SIG-M5 treated with dmso at 0.1 percent for 504 hours (cell line): Measurements from ENCODE around the gene ODAD3.
"Not testable (repeated sequence)": the region's sequence is repeated elsewhere in the genome, so short reads cannot be mapped to it uniquely, and the experiment has no call there.

Experiments
- DNase-seq: peaks from one replicate; lab custom pipeline; 2025; ENCODE audit not compliant: unreplicated experiment; lab: John Stamatoyannopoulos, UW

The ODAD3 gene

DNA sequence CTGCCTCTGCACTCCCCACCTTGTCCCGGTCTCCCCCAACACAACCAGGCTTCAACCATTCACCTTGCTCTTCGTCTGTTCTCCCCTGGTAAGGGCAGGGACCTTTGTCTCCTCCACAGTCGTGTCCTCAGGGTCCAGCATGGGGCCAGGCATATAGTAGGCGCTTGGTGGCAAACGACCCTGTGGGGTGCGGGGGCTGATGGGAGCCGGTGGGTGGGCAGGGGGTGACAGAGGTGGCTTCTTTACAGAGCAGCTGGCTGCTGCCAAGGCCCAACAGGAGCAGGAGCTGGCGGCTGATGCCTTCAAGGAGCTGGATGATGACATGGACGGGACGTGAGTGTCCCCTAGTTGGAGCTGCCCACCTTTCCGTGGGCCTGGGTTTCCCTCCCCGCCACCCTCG is 10.2 kb upstream of the ODAD3 start:
- no peak for DNase-seq

DNA sequence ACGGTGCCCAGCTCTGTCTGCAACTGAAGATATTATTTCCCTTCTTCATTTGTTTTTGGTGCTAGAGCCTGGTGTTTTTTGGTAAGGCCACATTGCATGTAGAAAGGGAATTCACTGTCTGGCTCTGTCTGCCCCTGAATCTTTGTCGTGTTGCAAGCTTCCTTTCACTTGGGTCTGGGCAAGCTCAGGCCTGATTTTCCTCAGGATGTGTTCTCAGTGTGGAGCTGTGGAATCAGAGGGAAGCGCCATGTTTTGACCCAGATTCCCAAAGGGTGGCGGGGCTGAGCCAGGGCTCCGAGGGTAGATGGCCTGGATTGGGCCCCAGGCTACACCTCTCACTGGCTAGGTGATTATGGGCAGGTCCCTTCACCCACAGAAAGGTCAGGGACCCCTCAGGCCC is 9.1 kb upstream of the ODAD3 start:
- DNase-seq: no peak

DNA sequence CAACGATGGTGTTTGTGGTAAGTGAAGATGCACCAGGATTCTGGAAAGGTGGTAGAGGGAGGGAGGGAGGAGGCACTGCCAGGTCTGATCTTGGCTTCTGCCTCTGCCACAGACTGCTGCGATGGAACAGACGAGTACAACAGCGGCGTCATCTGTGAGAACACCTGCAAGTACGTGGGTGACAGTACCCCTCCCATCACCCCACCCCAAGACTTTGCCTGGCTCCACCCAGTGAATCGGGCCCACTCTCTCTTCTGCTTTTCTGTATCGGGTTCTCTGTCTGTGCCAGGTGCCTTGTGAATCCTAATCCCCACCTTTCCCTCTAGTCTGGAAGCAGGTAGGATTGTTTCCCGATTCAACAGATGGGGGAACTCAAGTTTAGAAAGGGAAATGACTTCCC is 3.0 kb upstream of the ODAD3 start:
- DNase-seq: no peak

DNA sequence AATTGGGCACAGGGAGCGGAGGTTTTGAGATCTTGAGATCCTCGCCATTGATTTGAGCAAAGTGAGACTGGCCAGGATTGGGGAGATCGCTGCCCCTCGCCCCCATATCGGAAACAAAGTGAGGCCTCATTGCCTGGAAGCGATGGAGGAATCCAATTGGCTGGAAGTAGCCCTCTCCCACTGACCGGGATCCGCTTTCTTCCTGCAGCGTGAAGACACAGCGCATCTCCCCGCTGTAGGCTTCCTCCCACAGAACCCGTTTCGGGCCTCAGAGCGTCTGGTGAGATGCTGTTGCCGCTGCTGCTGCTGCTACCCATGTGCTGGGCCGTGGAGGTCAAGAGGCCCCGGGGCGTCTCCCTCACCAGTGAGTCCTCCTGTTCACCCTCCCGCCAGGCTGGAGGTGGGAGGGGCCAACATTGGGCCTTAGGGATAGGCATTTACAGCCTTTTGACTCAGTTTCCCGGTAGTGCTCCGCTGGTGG is 952 bp upstream of the ODAD3 start:
- DNase-seq: no peak

DNA sequence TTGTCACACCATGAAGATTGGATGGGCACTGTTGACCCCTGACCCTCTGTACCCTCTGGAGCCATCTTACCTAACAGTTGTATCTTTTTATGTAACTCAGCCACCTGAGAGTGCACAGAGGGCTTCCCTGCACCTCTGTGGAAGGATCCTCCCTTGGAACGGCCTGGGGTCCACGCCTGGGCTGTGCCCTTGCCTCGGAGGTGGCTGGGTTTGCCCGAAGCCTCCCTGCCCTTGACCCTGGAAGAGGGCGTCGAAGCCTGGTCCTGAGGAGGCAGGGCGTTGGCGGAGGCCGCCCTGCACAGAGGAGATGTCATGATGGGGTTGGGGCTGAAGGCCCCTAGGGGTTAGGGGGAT is 241 bp downstream of the ODAD3 start:
- no peak for DNase-seq

DNA sequence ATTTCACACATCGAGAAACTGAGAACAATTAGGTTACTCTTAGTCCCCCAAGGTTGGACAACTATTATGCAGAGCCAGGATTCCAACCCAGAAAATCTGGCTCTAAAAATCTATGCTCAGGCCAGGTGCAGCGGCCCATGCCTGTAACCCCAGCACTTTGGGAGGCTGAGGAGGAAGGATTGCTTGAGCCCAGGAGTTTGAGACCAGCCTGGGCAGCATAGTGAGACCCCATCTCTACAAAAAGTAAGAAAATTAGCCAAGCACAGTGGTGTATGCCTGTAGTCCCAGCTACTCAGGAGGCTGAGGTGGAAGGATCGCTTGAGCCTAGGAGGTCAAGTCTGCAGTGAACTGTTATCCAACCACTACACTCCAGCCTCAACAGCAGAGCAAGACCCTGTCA is 1.4 kb downstream of the ODAD3 start:
- DNase-seq: not testable (repeated sequence)

DNA sequence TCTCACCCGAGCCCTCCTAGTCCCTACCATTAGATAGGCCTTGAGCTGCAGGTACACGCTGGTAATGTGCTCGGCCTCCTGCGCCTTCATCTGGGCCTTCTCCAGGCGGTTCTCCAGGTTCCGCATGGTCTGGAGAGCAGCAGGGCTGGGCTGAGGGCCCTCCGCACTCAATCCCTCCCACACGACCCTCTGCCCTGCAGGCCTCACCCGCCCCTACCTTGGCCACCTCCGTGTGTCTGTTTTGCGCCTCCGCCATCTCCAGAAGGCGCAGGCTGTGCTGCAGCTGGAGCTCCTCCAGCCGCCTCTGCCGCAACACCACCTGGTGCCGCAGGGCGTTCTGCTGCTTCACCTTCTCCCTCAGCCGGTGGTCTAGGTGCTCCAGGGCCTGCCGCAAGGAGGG is 8.3 kb downstream of the ODAD3 start:
- DNase-seq: no peak

DNA sequence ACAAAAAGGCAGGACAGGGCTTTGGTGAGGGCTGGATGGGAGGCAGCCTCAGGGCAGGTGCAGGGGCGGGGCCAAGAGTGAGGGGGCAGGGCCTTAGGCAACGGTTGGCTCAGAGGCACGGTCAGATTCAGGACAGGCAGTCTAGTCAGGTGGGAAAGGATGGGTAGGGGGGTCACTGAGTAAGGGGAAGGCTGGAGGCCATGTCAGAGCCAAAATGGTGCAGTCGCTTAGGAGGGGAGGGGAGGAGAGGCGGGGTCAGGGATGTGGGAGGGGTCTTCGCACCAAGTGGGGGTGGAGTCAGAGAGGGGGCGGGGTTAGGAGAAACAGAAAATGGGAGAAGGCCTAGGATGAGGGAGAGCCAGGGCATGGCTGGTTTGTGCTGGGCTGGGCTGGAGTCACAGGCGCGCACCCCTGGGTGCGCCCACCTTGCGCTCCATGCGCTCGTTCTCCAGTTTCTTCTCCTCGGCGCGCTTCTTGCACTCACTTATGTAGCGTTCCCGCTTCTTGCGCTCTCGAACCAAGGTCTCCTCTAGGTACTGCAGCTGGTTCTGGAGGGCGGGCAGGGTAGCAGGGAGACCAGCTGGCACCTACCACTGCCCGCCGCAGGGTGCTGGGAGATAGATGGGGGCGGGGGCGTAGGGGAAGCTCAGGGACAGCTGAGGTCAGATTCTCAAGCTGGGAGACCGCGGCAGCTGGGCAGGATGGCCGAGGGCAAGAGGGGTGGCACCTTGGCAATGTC is 9.0 kb downstream of the ODAD3 start:
- no peak for DNase-seq

DNA sequence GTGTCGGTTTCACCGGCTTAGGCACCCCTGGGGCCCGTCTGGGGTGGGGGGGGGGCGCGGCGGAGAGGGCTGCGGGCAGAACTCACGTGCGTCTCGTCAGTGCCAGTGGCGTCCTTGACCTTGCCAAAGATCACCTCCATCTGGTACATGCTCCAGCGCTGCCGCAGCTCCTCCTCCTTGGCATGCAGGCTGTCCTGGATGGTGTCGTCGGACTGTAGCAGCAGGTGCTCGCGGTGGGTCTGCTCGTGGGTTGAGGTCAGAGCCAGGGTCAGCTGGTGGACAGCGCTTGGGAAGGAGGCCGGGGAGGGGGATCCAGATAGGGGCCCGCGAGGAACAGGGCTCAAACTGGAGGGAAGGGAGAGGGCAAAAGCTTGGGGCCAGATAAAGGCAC is 11.1 kb downstream of the ODAD3 start:
- no peak for DNase-seq

DNA sequence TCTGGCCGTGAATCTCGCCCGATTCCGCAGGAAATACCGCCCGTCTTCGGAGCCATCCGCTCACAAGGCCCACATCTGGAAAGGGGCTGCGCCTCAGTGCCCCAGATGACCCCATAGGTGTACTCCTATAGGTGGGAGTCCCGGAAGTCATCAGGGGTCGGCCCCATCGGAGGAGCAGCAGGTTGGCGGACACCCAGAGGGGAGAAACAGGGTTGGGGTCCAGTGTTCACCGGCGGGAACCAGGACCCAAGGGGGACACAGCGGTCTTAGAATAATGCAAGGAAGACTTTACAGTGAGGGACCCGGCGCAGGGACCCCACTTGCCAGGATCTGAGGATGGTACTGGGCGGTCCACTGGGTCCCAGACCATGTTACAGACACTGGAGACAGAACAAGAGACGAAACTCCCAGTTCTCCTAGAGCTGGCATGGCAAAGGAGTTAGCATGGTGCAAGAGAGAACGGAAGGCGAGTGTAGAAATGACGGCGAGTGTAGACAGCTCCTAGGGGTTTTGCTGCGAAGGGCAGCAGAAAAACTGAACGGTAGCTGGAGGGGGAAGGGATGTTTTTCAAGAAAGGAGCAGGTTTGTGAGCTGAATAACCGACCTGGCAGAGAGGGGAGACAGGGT is 11.6 kb downstream of the ODAD3 start:
- DNase-seq: no peak

DNA sequence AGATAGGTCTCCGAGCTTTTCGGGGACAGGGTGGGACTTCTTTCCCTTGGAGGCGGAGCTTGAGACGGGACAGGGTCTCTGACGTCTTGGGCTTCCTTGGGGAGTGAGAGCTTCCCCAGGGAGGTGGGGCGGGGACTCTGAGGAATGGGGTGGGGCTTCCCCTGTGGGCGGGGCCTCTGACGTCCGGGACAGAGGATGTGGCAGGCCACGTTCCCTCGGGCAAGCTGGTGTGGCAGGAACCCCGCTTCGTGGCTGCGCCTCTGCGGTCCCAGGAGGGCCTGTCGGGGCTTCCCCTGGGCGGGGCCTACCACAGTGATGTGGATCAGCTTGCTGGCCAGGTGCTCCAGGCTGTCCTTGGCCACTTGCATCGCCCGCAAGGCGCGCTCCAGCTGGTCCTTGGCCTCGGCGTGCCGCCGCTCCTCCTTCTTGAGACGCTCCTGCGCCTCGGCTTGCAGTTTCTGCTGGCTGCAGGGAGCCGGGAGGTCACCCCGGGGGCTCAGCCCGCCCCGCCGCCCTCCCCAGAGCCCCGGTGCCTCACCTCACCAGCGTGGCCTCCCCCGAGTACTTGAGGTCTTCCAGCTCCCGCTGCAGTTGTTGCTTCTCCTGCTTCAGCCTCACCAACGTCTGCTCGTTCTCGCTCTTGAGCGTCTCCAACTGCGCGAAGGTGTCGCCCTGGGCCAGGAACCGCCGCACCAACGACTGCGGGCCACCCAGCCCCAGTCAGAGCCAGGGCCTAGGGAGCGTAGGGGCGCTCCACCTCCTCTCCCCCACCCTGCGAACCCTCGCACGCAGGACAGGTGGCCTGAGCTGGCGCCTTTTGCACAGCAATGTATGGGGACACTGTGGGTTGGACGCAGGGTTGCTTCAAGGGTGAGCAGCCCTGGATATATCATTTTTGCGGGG is 12.5 kb downstream of the ODAD3 start:
- no peak for DNase-seq

DNA sequence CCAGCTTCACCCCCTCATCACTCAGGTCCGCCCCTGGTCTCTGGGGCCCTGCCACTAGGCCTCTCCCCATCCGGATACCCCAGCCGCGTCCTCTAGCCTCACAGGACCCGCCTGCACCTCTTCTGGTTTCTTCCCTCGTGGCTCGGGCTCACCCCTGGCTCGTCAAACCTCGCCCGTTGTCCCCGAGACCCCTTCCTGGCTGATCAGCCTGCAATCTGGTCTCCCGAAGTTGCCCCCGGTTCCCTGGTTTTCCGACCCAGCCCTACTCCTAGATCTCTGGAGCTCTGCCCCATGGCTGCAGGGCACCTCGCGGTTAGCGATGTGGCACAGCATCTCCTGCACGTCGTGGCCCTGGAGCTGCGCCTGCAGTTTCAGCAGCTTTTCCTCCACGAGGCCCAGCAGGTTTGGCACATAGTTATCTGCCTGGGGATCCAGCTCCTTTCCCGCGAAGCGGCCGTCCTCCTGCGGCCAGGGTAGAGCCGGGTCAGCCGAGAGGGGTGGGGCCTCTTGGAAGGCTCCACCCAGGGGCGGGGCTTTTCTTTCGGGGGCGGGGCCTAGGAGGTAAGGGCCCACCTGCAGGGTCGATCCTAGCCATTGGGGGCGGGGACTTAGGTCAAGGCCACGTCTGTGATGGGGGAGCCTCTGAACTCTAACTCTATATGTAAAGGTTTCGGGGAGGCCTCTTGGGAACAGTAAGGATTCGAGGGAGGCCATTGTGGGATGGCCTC is 13.4 kb downstream of the ODAD3 start:
- no peak for DNase-seq

DNA sequence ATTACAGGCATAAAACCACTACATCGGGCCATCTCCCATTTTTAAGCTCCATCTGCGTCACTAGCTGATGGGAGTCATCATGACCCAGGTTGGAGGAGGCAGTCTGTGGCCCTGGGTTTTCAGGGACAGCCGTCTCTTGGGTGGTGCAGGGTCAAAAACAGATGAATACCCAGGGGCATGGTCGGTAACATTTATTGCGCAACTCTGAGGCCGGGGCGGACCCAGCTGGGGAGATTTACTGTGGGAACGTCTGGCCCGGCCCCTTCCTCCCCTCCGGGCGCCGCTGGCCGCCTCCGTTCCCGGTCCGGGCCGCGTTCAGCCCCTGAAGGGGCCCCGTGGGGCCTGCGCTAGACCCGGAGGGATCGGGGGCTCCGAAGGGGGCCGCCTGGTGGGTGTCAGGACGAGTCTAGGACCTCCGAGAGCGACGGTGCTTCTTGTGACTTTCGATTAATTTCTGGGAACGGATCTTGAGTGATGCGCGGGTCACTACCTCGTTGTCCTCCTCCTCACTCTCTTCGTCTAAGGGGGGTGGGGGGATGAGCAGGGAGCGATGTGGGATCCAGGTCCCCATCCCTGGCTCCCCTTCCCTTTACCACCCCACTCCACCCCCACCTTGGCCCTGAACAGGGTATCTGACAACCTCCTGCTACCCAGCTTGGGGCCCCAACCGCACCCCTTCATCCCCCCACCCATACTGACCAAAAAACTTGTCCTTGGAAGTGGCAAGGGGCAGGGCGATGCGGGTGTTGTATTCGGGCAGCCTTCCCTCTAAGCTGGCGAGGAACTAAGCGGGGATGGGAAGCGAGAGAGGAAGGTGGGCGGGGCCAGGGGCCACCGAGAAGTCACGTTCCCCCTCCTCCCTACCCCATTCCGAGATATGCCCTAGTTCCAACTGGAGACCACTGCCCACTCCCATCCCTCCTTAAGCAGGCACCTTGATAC is 14.2 kb downstream of the ODAD3 start:
- no peak for DNase-seq

DNA sequence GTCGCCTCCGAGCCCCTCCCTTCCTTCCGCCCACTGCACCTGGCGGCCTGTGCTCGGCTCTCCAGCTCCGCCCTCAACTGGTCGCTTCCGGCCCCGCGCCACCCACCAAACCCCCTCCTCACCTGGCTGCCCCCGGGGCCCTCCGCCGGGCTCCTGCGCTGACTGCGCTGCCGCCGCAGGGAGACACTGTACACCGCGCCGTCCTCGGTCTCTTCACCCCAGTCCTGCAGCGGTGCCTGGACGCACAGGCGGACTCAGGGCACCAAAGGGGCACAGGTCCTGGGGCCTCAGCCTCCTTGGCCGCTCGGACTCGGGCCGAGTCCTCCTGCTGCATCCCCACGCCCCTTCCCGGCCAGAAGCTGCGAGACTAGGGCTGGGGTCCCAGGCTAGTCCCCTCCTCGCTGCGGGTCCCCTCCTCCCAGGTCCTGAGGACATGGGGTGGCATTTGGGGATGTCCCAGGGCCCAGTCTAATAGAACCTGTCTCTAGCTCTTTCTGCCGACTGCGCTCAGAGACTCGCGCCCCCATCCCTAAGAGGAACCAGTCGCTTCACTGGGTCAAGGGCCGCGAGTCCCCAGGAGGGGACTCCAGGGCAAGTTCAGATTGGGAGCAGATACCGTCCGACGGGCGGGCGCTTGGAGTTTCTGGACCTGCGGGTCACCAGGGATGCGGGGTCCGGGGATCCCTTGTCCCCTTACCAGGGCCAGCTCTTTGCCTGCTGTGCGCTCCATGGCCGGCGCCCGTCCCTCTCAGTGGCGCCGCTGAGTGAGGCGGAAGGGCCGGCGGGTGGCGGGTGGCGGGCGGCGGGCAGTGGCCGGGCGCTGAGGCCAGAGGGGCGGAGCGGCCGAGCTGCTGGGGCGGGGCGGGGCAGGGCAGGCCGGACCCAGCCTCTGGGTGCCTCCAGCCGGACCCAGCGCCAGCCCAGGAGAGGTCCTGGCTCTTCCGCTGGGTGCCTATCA is 16.1 kb downstream of the ODAD3 start, which contains the start of gene RGL3:
TSS of gene RGL3 (minus strand) at position 766 of the 958 bp plus-strand sequence. CDS start at position 730, 36 bp downstream.
- DNase-seq: no peak

DNA sequence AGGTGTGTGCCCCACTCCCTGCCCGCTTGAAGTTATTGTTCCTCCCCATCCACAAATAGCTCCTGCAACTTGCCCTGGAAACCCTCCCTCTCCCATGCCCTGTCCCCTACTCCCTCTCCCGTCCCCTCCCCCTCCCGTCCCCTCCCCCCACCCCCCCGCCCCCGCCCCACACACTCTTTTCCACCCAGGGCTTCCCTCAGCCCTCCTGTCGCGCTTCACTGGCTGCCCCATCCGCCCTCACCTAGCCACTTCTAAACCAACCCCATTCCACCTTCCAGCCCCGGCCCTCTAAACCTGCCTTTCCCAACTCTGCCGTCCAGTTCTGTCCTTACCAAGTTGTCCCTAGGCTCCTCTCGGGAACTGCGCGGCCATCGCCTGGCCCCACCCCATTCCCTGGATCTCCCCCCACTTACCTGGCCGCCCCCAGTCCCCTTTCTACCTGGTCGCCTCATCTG is 16.8 kb downstream of the ODAD3 start:
- no peak for DNase-seq

DNA sequence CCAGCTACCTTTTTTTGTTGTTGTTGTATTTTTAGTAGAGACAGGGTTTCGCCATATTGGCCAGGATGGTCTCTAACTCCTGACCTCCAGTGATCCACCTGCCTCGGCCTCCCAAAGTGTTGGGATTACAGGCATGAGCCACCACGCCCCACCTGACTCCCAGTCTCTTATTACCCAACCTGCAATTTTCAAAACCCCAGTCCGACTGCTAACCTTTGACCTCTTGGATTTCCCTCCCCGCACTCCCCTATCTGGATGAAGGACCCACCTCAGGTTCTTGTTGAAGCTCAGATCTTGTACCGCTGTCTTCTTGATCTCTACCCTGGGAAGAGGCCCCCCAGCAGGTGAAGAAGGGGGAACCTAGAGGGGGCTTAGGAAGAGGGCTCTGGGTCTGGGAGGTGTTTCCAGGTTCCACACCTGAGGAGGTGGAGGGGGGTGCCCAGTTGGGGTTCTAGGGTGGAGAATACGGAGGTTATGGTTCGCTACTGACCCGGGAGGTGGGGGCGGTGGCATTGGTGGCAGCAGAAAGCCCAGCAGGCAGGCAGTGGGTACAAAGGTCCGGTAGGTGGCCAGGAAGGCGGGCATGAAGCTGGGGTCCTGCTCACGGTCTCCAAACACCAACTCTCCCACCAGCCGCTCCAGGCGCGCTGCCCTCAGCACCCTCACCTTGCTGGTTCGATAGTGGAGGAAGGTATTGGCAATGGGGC is 18.4 kb downstream of the ODAD3 start:
- DNase-seq: no peak

DNA sequence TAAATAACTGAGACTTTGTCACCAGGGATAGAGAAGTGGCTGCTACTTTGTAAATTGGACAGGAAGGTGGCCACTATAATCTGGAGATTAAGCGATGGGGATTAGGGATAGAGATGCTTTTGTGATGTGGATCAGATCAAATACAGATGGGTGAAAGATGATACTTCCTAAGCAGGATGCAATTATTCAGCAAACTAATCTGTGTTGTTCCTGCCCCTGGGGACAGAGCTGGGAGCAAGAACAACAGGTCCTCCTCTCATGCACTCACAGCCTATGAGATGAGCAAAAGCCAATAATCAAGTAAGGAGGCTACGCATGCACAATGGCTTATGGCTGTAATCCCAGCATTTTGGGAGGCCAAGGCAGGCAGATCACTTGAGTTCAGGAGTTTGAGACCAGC is 20.4 kb downstream of the ODAD3 start:
- DNase-seq: no peak

DNA sequence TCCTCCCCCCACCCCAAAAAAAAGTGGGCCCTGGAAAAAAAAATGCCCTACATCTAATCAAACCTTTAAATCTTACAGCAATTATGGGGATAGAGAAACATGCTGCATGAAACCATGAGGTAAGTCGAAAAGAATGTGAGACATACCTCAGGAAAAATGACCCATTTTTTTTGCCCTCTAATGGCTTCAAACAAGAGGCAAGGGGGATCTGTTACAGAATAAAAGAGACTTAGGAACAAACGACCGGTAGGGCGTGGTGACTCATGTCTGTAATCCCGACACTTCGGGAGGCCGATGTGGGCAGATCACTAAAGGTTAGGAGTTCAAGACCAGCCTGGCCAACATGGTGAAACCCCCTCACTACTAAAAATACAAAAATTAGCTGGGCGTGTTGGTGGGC is 24.2 kb downstream of the ODAD3 start:
- no peak for DNase-seq
